SK-N-SH (cell line): ENCODE measurements around the gene IL18R1. TPM values are rescaled to one million over a fixed set of nuclear protein-coding genes. Genes with fewer than 3 reads are reported as not detected.

ENCODE experiments used
- CTCF ChIA-PET: fragments of 300-600, 350-600 bp; formaldehyde crosslinking; extraction: SDS; loops from one replicate; lab custom pipeline; 2021; lab: Yijun Ruan, JAX
- POLR2A ChIA-PET: fragments of 350-600 bp; sonication (Branson Sonifier 250); formaldehyde crosslinking; extraction: SDS; loops from one replicate; lab custom pipeline; 2020; ENCODE audit warnings: antibody characterized with exemption, inconsistent platforms; lab: Yijun Ruan, JAX
- DNase-seq: peaks from one replicate; pipeline ENCODE4 v3.0.0; 2012
- H2AFZ ChIP-seq: fragments of 200-600 bp; sonication (generic); 2 replicates; pipeline ENCODE4 v1.8.1; 2016; ENCODE audit warnings: antibody characterized with exemption, mild to moderate bottlenecking, low read depth
- H3F3A ChIP-seq: fragments of 200-600 bp; sonication (generic); replicated peaks from 2 replicates; pipeline ENCODE3; 2016; ENCODE audit warnings: antibody characterized with exemption, mild to moderate bottlenecking; ENCODE audit not compliant: insufficient read depth
- H3K27ac ChIP-seq, 2 experiments: fragments of 200-500 bp in 1 of 2; fragments of 200-600 bp in 1 of 2; sonication (Bioruptor generic) in 1 of 2; sonication (generic), shearing (Covaris generic) in 1 of 2; 2 replicates each; pipeline versions ENCODE4 v1.5.1 to v1.6.1; 2014 to 2016; ENCODE audit warnings: low read depth in 2 of 2, inconsistent platforms in 1 of 2, low read length in 1 of 2, mild to moderate bottlenecking in 1 of 2, mixed read lengths in 1 of 2
- H3K27me3 ChIP-seq: fragments of 200-600 bp; sonication (generic), shearing (Covaris generic); 2 replicates; pipeline ENCODE4 v1.6.1; 2016; ENCODE audit warnings: mixed run types; ENCODE audit not compliant: insufficient read depth
- H3K36me3 ChIP-seq, 2 experiments: fragments of 200-500 bp in 1 of 2; fragments of 200-600 bp in 1 of 2; sonication (Bioruptor generic) in 1 of 2; sonication (generic) in 1 of 2; replicated peaks in 1 of 2; 2 replicates each; pipeline versions ENCODE3 to v1.5.1; 2014 to 2016; ENCODE audit warnings: low read length in 1 of 2, mild to moderate bottlenecking in 1 of 2; ENCODE audit not compliant: insufficient read depth in 2 of 2, control insufficient read depth in 1 of 2
- H3K4me1 ChIP-seq, 2 experiments: fragments of 200-500 bp in 1 of 2; fragments of 200-600 bp in 1 of 2; sonication (Bioruptor generic) in 1 of 2; sonication (generic), shearing (Covaris generic) in 1 of 2; 2 replicates each; pipeline versions ENCODE4 v1.5.1 to v1.6.1; 2014 to 2016; ENCODE audit warnings: low read depth in 1 of 2, low read length in 1 of 2, mixed run types in 1 of 2; ENCODE audit not compliant: insufficient read depth in 2 of 2, control insufficient read depth in 1 of 2
- H3K4me2 ChIP-seq: fragments of 200-600 bp; sonication (generic), shearing (Covaris generic); 2 replicates; pipeline ENCODE4 v1.6.1; 2017; ENCODE audit warnings: mixed run types
- H3K4me3 ChIP-seq, 2 experiments: fragments of 200-500 bp in 1 of 2; fragments of 200-600 bp in 1 of 2; sonication (Bioruptor generic) in 1 of 2; sonication (generic), shearing (Covaris generic) in 1 of 2; 2 replicates each; pipeline versions ENCODE4 v1.5.1 to v1.8.1; 2014 to 2016; ENCODE audit warnings: low read depth in 2 of 2, inconsistent platforms in 1 of 2, low read length in 1 of 2, mild to moderate bottlenecking in 1 of 2, mixed read lengths in 1 of 2, moderate library complexity in 1 of 2
- H3K79me2 ChIP-seq: fragments of 200-600 bp; sonication (generic); 2 replicates; pipeline ENCODE4 v1.8.1; 2017; ENCODE audit warnings: mild to moderate bottlenecking; ENCODE audit not compliant: insufficient read depth
- H3K9ac ChIP-seq: fragments of 200-600 bp; sonication (generic); 2 replicates; pipeline ENCODE4 v1.6.1; 2017; ENCODE audit warnings: mixed run types
- H3K9me2 ChIP-seq: fragments of 200-600 bp; sonication (generic); 2 replicates; pipeline ENCODE4 v1.6.1; 2017; ENCODE audit warnings: mixed run types
- H3K9me3 ChIP-seq: fragments of 200-600 bp; sonication (generic); 2 replicates; pipeline ENCODE4 v1.6.1; 2017; ENCODE audit warnings: mixed run types, mild to moderate bottlenecking, moderate library complexity
- H4K20me1 ChIP-seq: fragments of 200-600 bp; sonication (generic); 2 replicates; pipeline ENCODE4 v1.6.1; 2017; ENCODE audit warnings: mild to moderate bottlenecking, mixed run types; ENCODE audit not compliant: insufficient read depth
- CHD2 ChIP-seq: fragments of 150-350 bp; IDR thresholded peaks from 2 replicates; pipeline ENCODE4 v1.6.1; 2018; ENCODE audit warnings: low read length; ENCODE audit not compliant: partially characterized antibody
- CTCF ChIP-seq: fragments of 200-600 bp; sonication (generic); IDR thresholded peaks from 2 replicates; pipeline ENCODE4 v1.6.1; 2017; ENCODE audit warnings: antibody characterized with exemption, mild to moderate bottlenecking, moderate library complexity
- EZH2phosphoT487 ChIP-seq: fragments of 200-600 bp; sonication (generic); IDR thresholded peaks from 2 replicates; pipeline ENCODE4 v1.6.1; 2017; ENCODE audit warnings: low read depth, mixed run types, mild to moderate bottlenecking, antibody characterized with exemption, moderate library complexity, borderline replicate concordance
- FOXM1 ChIP-seq: IDR thresholded peaks from 2 replicates; pipeline ENCODE4 v1.4.0; 2012; ENCODE audit warnings: low read depth, mild to moderate bottlenecking
- JUND ChIP-seq: IDR thresholded peaks from 2 replicates; pipeline ENCODE4 v1.4.0; 2012
- MAX ChIP-seq: IDR thresholded peaks from 2 replicates; pipeline ENCODE4 v1.4.0; 2012; ENCODE audit warnings: low read depth
- MEF2A ChIP-seq: IDR thresholded peaks from 2 replicates; pipeline ENCODE4 v1.4.0; 2012; ENCODE audit warnings: low read depth, borderline replicate concordance
- NFIC ChIP-seq: IDR thresholded peaks from 2 replicates; pipeline ENCODE4 v1.4.0; 2012; ENCODE audit warnings: borderline replicate concordance
- RAD21 ChIP-seq: IDR thresholded peaks from 2 replicates; pipeline ENCODE4 v1.6.1; 2012; ENCODE audit warnings: mild to moderate bottlenecking, low read length
- RCOR1 ChIP-seq: fragments of 150-350 bp; IDR thresholded peaks from 2 replicates; pipeline ENCODE4 v1.6.1; 2017; ENCODE audit warnings: antibody characterized with exemption, low read length
- RXRA ChIP-seq: IDR thresholded peaks from 2 replicates; pipeline ENCODE4 v1.4.0; 2012; ENCODE audit warnings: low read depth, mild to moderate bottlenecking, borderline replicate concordance
- SIN3A ChIP-seq: IDR thresholded peaks from 2 replicates; pipeline ENCODE4 v1.6.1; 2012; ENCODE audit warnings: low read depth, mild to moderate bottlenecking, low read length, moderate library complexity, borderline replicate concordance
- TAF1 ChIP-seq: IDR thresholded peaks from 2 replicates; pipeline ENCODE4 v1.6.1; 2012; ENCODE audit warnings: low read depth, mild to moderate bottlenecking, low read length, moderate library complexity, borderline replicate concordance
- USF2 ChIP-seq: fragments of 150-350 bp; IDR thresholded peaks from 2 replicates; pipeline ENCODE4 v1.6.1; 2017; ENCODE audit warnings: antibody characterized with exemption, low read length, low read depth, borderline replicate concordance
- WGBS: methylation state at CpG from one replicate; pipeline ENCODE4 v1.1.6; 2017; ENCODE audit warnings: low lambda C conversion rate; 5-methylcytosine and 5-hydroxymethylcytosine counted together
- polyA plus RNA-seq, 3 experiments: library from polyadenylated mRNA; depleted of rRNA; stranded (reverse); fragments of >200 nt; gene quantifications; 2 replicates each; pipeline ENCODE4 v1.2.3, GENCODE V29; 2012

IL18R1 gene
- polyA plus RNA-seq, 1 of the 3 experiments (the other 2 are of a cell fraction): not detected

GRCh38 chr2:102368461-102369109 is 13.0 kb downstream of the IL18R1 start:
- no peaks in the 10 kb centered on the region for H3K9me2 ChIP-seq
- no peaks in the 10 kb centered on the region for H3K4me1 ChIP-seq
- H3K4me3 ChIP-seq: no peak overlapping the region
- no peak for DNase-seq
- H4K20me1 ChIP-seq: no peaks in the 10 kb centered on the region
- 10% methylated on average over 5 of the region's 5 CpGs for WGBS
- H3K36me3 ChIP-seq: no peaks in the 10 kb centered on the region
- no peaks in the 10 kb centered on the region for H3F3A ChIP-seq
- no peak overlapping the region for H3K4me2 ChIP-seq
- H3K79me2 ChIP-seq: no peaks in the 10 kb centered on the region
- H3K27me3 ChIP-seq: no peaks in the 10 kb centered on the region; the same call in 1 of the 2 replicates
- H3K9me3 ChIP-seq: no peaks in the 10 kb centered on the region
- TF ChIP-seq FOXM1 (no peak), USF2 (no peak), RXRA (no peak)
- TF ChIP-seq, all 33 proteins: peak for 0
- Histone ChIP-seq H2AFZ (no peak overlapping the region), H3K27ac (no peak overlapping the region), H3K9ac (no peak overlapping the region)
- CTCF ChIA-PET: interaction anchor here (1.4 kb wide), 1 partner anchor 348 kb away, joined by 3 read pairs; no protein-coding TSS in a partner anchor
- POLR2A ChIA-PET: no interaction called here

GRCh38 chr2:102369866-102370265 is 14.3 kb downstream of the IL18R1 start:
- TF ChIP-seq TAF1 (no peak), EZH2phosphoT487 (no peak), SIN3A (no peak)
- Histone ChIP-seq H3K9ac (no peak overlapping the region), H3F3A (no peaks in the 10 kb centered on the region), H3K27ac (no peak overlapping the region), H3K36me3 (no peaks in the 10 kb centered on the region), H2AFZ (no peak overlapping the region), H3K79me2 (no peaks in the 10 kb centered on the region), H3K4me1 (no peaks in the 10 kb centered on the region), H3K4me3 (no peak overlapping the region), H3K4me2 (no peak overlapping the region), H3K9me3 (no peaks in the 10 kb centered on the region), H3K9me2 (no peaks in the 10 kb centered on the region), H3K27me3 (no peaks in the 10 kb centered on the region; the same call in 1 of the 2 replicates), H4K20me1 (no peaks in the 10 kb centered on the region)
- 2% methylated on average over 1 of the region's 1 CpG for WGBS
- CTCF ChIA-PET: no interaction called here
- DNase-seq: no peak
- POLR2A ChIA-PET: no interaction called here

- H3K9ac ChIP-seq: no peak overlapping the region
- H3K4me3 ChIP-seq: no peak overlapping the region
- CTCF ChIA-PET: no interaction called here
- H3K27ac ChIP-seq: no peak overlapping the region
- no peaks in the 10 kb centered on the region for H3K79me2 ChIP-seq
- POLR2A ChIA-PET: no interaction called here
- H3K36me3 ChIP-seq: no peaks in the 10 kb centered on the region
- H3F3A ChIP-seq: no peaks in the 10 kb centered on the region
- no peak for DNase-seq
- no peaks in the 10 kb centered on the region for H3K4me1 ChIP-seq
- no peak overlapping the region for H3K4me2 ChIP-seq
- TF ChIP-seq NFIC (no peak), JUND (no peak), CHD2 (no peak), RCOR1 (no peak), RAD21 (no peak), USF2 (no peak), MAX (no peak), SIN3A (no peak), CTCF (no peak), MEF2A (no peak)
- no peaks in the 10 kb centered on the region for H3K9me2 ChIP-seq
- WGBS: 8% methylated on average over 1 of the region's 1 CpG
- peaks cover 6% of the 10 kb centered on the region; the same call in 1 of the 2 replicates for H3K27me3 ChIP-seq
- no peaks in the 10 kb centered on the region for H3K9me3 ChIP-seq
- no peak overlapping the region for H2AFZ ChIP-seq
- H4K20me1 ChIP-seq: no peaks in the 10 kb centered on the region
Measured at GRCh38 chr2:102376052-102376591, 20.5 kb downstream of the IL18R1 start.
